Fibroblast of lung (primary cell): ENCODE measurements around the gene PFKFB3.

ENCODE experiments used
- CTCF ChIP-seq, 2 donors: IDR thresholded peaks in 1 of 2; conservative IDR thresholded peaks in 1 of 2; 1 replicate in 1 of 2; 2 replicates in 1 of 2; pipeline ENCODE4 v1.5.1; 2011 to 2012; ENCODE audit warnings: low read length in 2 of 2, control low read depth in 1 of 2, inconsistent platforms in 1 of 2, low read depth in 1 of 2, mild to moderate bottlenecking in 1 of 2
- EZH2 ChIP-seq: IDR thresholded peaks from 2 replicates; pipeline ENCODE4 v1.5.1; 2012; ENCODE audit warnings: low read length, control low read depth, mild to moderate bottlenecking; ENCODE audit errors: missing control alignments

- TF ChIP-seq CTCF (conservative IDR thresholded peaks at IDR 0.05 in 1 of 2, IDR thresholded peaks at IDR 0.05 in 1 of 2; ENCODE audit: low read depth in 1 of 2, low read length in 2 of 2) (no peak), EZH2 (no peak)
Measured at GRCh38 chr10:6203331-6204062, 765 bp downstream of the PFKFB3 start.
